ENCODE data around the gene SNX24. TPM values are rescaled to one million over a fixed set of nuclear protein-coding genes. Genes with fewer than 3 reads are reported as not detected.

SNX24 gene
- total RNA-seq, 1 donor from 2014 or later: 21.0 TPM

GRCh38 chr5:123046222-123046621, 200.8 kb downstream of the SNX24 start:
- Histone ChIP-seq H3K9ac (no peak overlapping the region), H3K9me3 (ENCODE audit: low read depth) (no peaks in the 10 kb centered on the region), H3K79me2 (ENCODE audit: low read depth) (no peaks in the 10 kb centered on the region), H4K20me1 (ENCODE audit: low read depth) (no peaks in the 10 kb centered on the region), H3F3A (ENCODE audit: low read depth) (no peaks in the 10 kb centered on the region), H3K4me2 (no peak overlapping the region), H3K36me3 (no peaks in the 10 kb centered on the region), H3K4me3 (no peak overlapping the region), H3K27me3 (peaks cover 8% of the 10 kb centered on the region), H3K4me1 (no peaks in the 10 kb centered on the region), H3K27ac (no peak overlapping the region), H2AFZ (replicated peaks) (no peak overlapping the region)
- Mint-ChIP-seq H3K9me3 (peaks cover 2% of the 10 kb centered on the region), H3K27me3 (ENCODE audit: insufficient read depth, low read depth) (no peaks in the 10 kb centered on the region), H3K4me3 (no peak overlapping the region), H3K27ac (no peak overlapping the region), H3K4me1 (no peaks in the 10 kb centered on the region), H3K36me3 (no peaks in the 10 kb centered on the region)
- no peak for DNase-seq (ENCODE audit: low spot score)
- TF ChIP-seq EZH2 (IDR thresholded peaks at IDR 0.05) (no peak), EZH2phosphoT487 (IDR thresholded peaks at IDR 0.05) (no peak), CTCF (IDR thresholded peaks at IDR 0.05) (no peak)

- peaks cover 2% of the 10 kb centered on the region for H3K9me3 Mint-ChIP-seq
- Histone ChIP-seq H2AFZ (replicated peaks) (no peak overlapping the region), H3K4me3 (no peak overlapping the region), H4K20me1 (ENCODE audit: low read depth) (no peaks in the 10 kb centered on the region), H3K9me3 (ENCODE audit: low read depth) (no peaks in the 10 kb centered on the region), H3K36me3 (no peaks in the 10 kb centered on the region), H3F3A (ENCODE audit: low read depth) (no peaks in the 10 kb centered on the region), H3K27me3 (peaks cover 8% of the 10 kb centered on the region), H3K4me2 (no peak overlapping the region), H3K27ac (no peak overlapping the region), H3K9ac (no peak overlapping the region), H3K4me1 (no peaks in the 10 kb centered on the region), H3K79me2 (ENCODE audit: low read depth) (no peaks in the 10 kb centered on the region)
- no peak for DNase-seq (ENCODE audit: low spot score)
- no peaks in the 10 kb centered on the region for H3K27me3 Mint-ChIP-seq (ENCODE audit: insufficient read depth, low read depth)
- no peak overlapping the region for H3K4me3 Mint-ChIP-seq
- no peak overlapping the region for H3K27ac Mint-ChIP-seq
- H3K4me1 Mint-ChIP-seq: no peaks in the 10 kb centered on the region
- no peaks in the 10 kb centered on the region for H3K36me3 Mint-ChIP-seq
- TF ChIP-seq CTCF (IDR thresholded peaks at IDR 0.05) (no peak), EZH2phosphoT487 (IDR thresholded peaks at IDR 0.05) (no peak), EZH2 (IDR thresholded peaks at IDR 0.05) (no peak)
These were observed 202.3 kb downstream of the SNX24 start for GRCh38 chr5:123047706-123048105.

GRCh38 chr5:123051206-123051605, 205.8 kb downstream of the SNX24 start:
- Histone ChIP-seq H3K4me3 (no peak overlapping the region), H3K4me1 (no peaks in the 10 kb centered on the region), H3K9ac (no peak overlapping the region), H3K9me3 (ENCODE audit: low read depth) (no peaks in the 10 kb centered on the region), H3K27me3 (no peaks in the 10 kb centered on the region), H3K4me2 (no peak overlapping the region), H3K27ac (no peak overlapping the region), H2AFZ (replicated peaks) (no peak overlapping the region), H3K36me3 (no peaks in the 10 kb centered on the region), H4K20me1 (ENCODE audit: low read depth) (no peaks in the 10 kb centered on the region), H3K79me2 (ENCODE audit: low read depth) (no peaks in the 10 kb centered on the region), H3F3A (ENCODE audit: low read depth) (no peaks in the 10 kb centered on the region)
- Mint-ChIP-seq H3K4me1 (no peaks in the 10 kb centered on the region), H3K4me3 (no peak overlapping the region), H3K27me3 (ENCODE audit: insufficient read depth, low read depth) (no peaks in the 10 kb centered on the region), H3K9me3 (peaks cover 2% of the 10 kb centered on the region), H3K27ac (no peak overlapping the region), H3K36me3 (no peaks in the 10 kb centered on the region)
- DNase-seq (ENCODE audit: low spot score): no peak
- TF ChIP-seq CTCF (IDR thresholded peaks at IDR 0.05) (no peak), EZH2 (IDR thresholded peaks at IDR 0.05) (no peak), EZH2phosphoT487 (IDR thresholded peaks at IDR 0.05) (no peak)

Small RNA genes lying within 50 kb of the gene (small RNA-seq; reads per million reads assigned to genes)
- not detected for gene RN7SL689P

Other genes starting within 250 kb of the SNX24 start
- gene SNX2, start 70.5 kb upstream of the SNX24 start, total RNA-seq (ENCODE audit: low replicate concordance): 71.0 and 73.0 TPM in 2 replicates
- 0.53 TPM in 1 of 2 replicates, not detected in the other for gene PPIC, start 191.1 kb downstream of the SNX24 start, total RNA-seq (ENCODE audit: low replicate concordance)
- not detected in 2 replicates for gene PRDM6, start 243.6 kb downstream of the SNX24 start, total RNA-seq (ENCODE audit: low replicate concordance)

Data from neural progenitor cell (in vitro differentiated cells).